Transverse colon (tissue), 4 donors: ENCODE measurements around the gene SESN1. TPM values are rescaled to one million over a fixed set of nuclear protein-coding genes. Genes with fewer than 3 reads are reported as not detected.

Source experiments
- DNase-seq: peaks from one replicate; pipeline ENCODE4 v3.0.0-alpha.2; 2019
- H3K27ac ChIP-seq, 4 donors: fragments of 200-600 bp; sonication (generic); 2 replicates each; pipeline ENCODE4 v1.5.1; 2016 to 2018; ENCODE audit warnings: inconsistent platforms in 4 of 4
- H3K27me3 ChIP-seq: fragments of 200-600 bp; sonication (generic); 2 replicates; pipeline ENCODE4 v1.5.1; 2017; ENCODE audit warnings: inconsistent platforms
- H3K36me3 ChIP-seq, 4 donors: fragments of 200-600 bp; sonication (generic); 2 replicates each; pipeline ENCODE4 v1.5.1; 2017 to 2019; ENCODE audit warnings: inconsistent platforms in 4 of 4
- H3K4me1 ChIP-seq, 4 donors: fragments of 200-600 bp; sonication (generic); 2 replicates each; pipeline ENCODE4 v1.5.1; 2017 to 2020; ENCODE audit warnings: inconsistent platforms in 4 of 4
- H3K4me3 ChIP-seq, 4 donors: fragments of 200-600 bp; sonication (generic); 1 replicate in 1 of 4; 2 replicates in 3 of 4; pipeline versions ENCODE4 v1.5.1 to v1.6.1; 2017 to 2019; ENCODE audit warnings: inconsistent platforms in 4 of 4
- H3K9me3 ChIP-seq, 2 donors: fragments of 200-600 bp; sonication (generic); 2 replicates each; pipeline ENCODE4 v1.5.1; 2017 to 2019; ENCODE audit warnings: inconsistent platforms in 2 of 2
- EP300 ChIP-seq: sonication (generic); formaldehyde crosslinking; IDR thresholded peaks from one replicate; pipeline ENCODE4 v1.6.1; 2017; ENCODE audit warnings: antibody characterized with exemption, low read depth
- POLR2A ChIP-seq: fragments of 450-650 bp; IDR thresholded peaks from one replicate; pipeline ENCODE4 v1.6.1; 2016; ENCODE audit warnings: antibody characterized with exemption, mild to moderate bottlenecking, moderate library complexity
- POLR2AphosphoS5 ChIP-seq, 3 donors: sonication (generic); formaldehyde crosslinking; IDR thresholded peaks; one replicate each; pipeline ENCODE4 v1.6.1; 2016; ENCODE audit warnings: antibody characterized with exemption in 3 of 3
- WGBS, 2 donors: methylation state at CpG; one replicate each; pipeline ENCODE4 v1.1.5; 2018; ENCODE audit warnings: low coverage in 1 of 2; 5-methylcytosine and 5-hydroxymethylcytosine counted together
- in situ Hi-C, 4 donors: fragments of 200-750 bp; cut with MboI; loops; one replicate each; pipeline versions ENCODE4 v1.15.0 to v1.15.1; 2017; ENCODE audit warnings: low sequenced_read_pairs in 3 of 4, low pct_ligation_motif_present in 1 of 4, low pct_unique_long_range_greater_than_20kb in 1 of 4
- intact Hi-C: fragments of 100-400 bp; cut with DNase I; formaldehyde crosslinking; loops from one replicate; pipeline ENCODE4 v1.15.1; 2023; ENCODE audit warnings: low total_unique reads
- small RNA-seq, 4 donors: library from RNA; depleted of rRNA; stranded (forward); fragments of <200 nt; gene quantifications; one replicate each; pipeline ENCODE3, GENCODE V24; 2016
- total RNA-seq, 4 donors: library from RNA; depleted of rRNA; stranded (reverse); fragments of >200 nt; gene quantifications; one replicate each; pipeline ENCODE4 v1.1.0, GENCODE V29; 2016
- TF ChIP-seq, protein P1 (sequence below), 5 experiments: fragments of 200-600 bp in 3 of 5; fragments of 450-650 bp in 2 of 5; sonication (generic) in 3 of 5; IDR thresholded peaks; 1 replicate in 2 of 5; 2 replicates in 3 of 5; pipeline ENCODE4 v1.5.1; 2016 to 2017; ENCODE audit warnings: antibody characterized with exemption in 5 of 5, inconsistent platforms in 3 of 5, mild to moderate bottlenecking in 2 of 5, moderate library complexity in 1 of 5

The SESN1 gene
- total RNA-seq, 4 donors from 2014 or later, result 43.1 to 73.4 (median 48.7) TPM

DNA sequence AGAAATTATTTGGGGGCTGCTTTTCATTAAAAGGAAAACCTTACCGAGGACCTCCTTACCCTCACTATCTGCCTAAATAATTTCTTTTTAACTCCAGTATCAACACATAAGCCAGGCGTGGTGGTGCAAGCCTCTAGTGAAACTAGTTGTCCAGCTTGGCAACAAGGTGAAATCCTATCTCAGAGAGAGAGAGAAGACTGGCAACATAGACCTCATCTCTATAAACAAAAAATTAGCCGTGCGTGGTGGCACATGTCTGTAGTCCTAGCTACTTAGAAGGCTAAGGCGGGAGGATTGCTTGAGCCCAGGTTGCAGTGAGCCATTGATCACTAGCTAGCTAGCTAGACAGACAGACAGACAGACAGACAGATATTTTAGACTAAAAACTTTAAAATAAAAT, 153.9 kb downstream of the SESN1 start:
- TF ChIP-seq, protein P1, sequence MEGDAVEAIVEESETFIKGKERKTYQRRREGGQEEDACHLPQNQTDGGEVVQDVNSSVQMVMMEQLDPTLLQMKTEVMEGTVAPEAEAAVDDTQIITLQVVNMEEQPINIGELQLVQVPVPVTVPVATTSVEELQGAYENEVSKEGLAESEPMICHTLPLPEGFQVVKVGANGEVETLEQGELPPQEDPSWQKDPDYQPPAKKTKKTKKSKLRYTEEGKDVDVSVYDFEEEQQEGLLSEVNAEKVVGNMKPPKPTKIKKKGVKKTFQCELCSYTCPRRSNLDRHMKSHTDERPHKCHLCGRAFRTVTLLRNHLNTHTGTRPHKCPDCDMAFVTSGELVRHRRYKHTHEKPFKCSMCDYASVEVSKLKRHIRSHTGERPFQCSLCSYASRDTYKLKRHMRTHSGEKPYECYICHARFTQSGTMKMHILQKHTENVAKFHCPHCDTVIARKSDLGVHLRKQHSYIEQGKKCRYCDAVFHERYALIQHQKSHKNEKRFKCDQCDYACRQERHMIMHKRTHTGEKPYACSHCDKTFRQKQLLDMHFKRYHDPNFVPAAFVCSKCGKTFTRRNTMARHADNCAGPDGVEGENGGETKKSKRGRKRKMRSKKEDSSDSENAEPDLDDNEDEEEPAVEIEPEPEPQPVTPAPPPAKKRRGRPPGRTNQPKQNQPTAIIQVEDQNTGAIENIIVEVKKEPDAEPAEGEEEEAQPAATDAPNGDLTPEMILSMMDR (IDR thresholded peaks at IDR 0.05), result no peak
- TF ChIP-seq POLR2A, result no peak
- TF ChIP-seq EP300, result no peak
- no peak for TF ChIP-seq POLR2AphosphoS5 (IDR thresholded peaks at IDR 0.05)
- WGBS, 2 donors, result 95 to 100% methylated on average over 1 to 5 of the region's 5 CpGs
- peaks cover 10 to 38% (median 20%) of the 10 kb centered on the region in 4 donors for H3K4me1 ChIP-seq
- no peaks in the 10 kb centered on the region for H3K36me3 ChIP-seq
- in situ Hi-C loops, result no loop called here
- no peak overlapping the region for H3K4me3 ChIP-seq
- intact Hi-C loops, result no loop called here
- H3K27me3 ChIP-seq, result no peaks in the 10 kb centered on the region
- no peak overlapping the region for H3K27ac ChIP-seq
- no peaks in the 10 kb centered on the region for H3K9me3 ChIP-seq
- DNase-seq, result no peak

DNA sequence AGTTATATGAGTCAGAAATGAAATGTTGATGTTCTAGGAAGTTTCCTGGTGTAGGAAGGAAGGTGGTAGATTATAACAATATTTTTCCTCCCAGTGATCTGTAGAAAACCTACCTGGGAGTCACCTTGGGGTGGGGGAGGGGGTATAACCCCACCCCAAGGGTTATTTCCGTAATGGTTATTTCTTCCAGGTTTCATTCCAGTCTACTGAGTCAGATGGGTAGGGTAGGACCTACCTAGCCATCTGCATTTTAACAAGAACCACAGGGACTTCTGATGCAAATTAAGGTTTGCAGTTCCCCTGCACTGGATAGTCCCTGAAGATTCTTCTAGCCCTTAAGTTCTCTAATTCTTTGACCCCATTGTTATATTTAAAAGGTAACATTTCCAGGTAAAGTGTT, 157.5 kb downstream of the SESN1 start:
- peaks cover 0 to 11% (median 7%) of the 10 kb centered on the region in 4 donors for H3K4me1 ChIP-seq
- H3K36me3 ChIP-seq, result no peaks in the 10 kb centered on the region
- no peak overlapping the region for H3K27ac ChIP-seq
- TF ChIP-seq EP300, result no peak
- TF ChIP-seq, protein P1 (IDR thresholded peaks at IDR 0.05), result no peak
- TF ChIP-seq POLR2A, result no peak
- TF ChIP-seq POLR2AphosphoS5 (IDR thresholded peaks at IDR 0.05), result no peak
- DNase-seq, result no peak
- intact Hi-C loops, result no loop called here
- H3K9me3 ChIP-seq, result no peaks in the 10 kb centered on the region
- no peaks in the 10 kb centered on the region for H3K27me3 ChIP-seq
- WGBS, 2 donors, result 91% methylated on average over 1 of the region's 1 CpG; no CpG with 5 or more reads in 1 of the 2 donors
- in situ Hi-C loops, result no loop called here
- H3K4me3 ChIP-seq, result no peak overlapping the region

Small RNAs within 50 kb of the gene (small RNA-seq; reads per million reads assigned to genes)
- gene RNU6-653P, result 0 reads per million in 4 donors

Other genes starting within 250 kb of the SESN1 start
- gene ARMC2, start 246.4 kb downstream of the SESN1 start, total RNA-seq, result 1 to 10 TPM; 2.0 to 7.5 (median 3.0) TPM
- gene CEP57L1, start 661 bp upstream of the SESN1 start, total RNA-seq, result 10 to 100 TPM in 2 of 4 donors, 1 to 10 TPM in 2; 1.9 to 29.5 (median 9.5) TPM